Measurements from ENCODE around the gene RAB22A. TPM values are rescaled to one million over a fixed set of nuclear protein-coding genes. Genes with fewer than 3 reads are reported as not detected.

Gene RAB22A
- total RNA-seq, 2 donors from 2014 or later, result 17.5 to 22.0 TPM

GRCh38 chr20:58294497-58295455, 14.7 kb upstream of the RAB22A start:
- no peak for TF ChIP-seq CTCF (IDR thresholded peaks at IDR 0.05)
- Histone ChIP-seq H3K4me1 (no peaks in the 10 kb centered on the region), H3K9me3 (no peaks in the 10 kb centered on the region), H3K27ac (no peak overlapping the region), H3K27me3 (no peaks in the 10 kb centered on the region), H3K4me3 (no peak overlapping the region), H3K36me3 (no peaks in the 10 kb centered on the region), H3K9ac (ENCODE audit: low read depth in 2 of 2, low read length in 2 of 2) (no peak overlapping the region)
- no peak for DNase-seq
- intact Hi-C loops (cut with DNase I), result no loop called here

GRCh38 chr20:58296051-58296837, 13.3 kb upstream of the RAB22A start:
- Histone ChIP-seq H3K4me1 (no peaks in the 10 kb centered on the region), H3K4me3 (no peak overlapping the region), H3K27me3 (no peaks in the 10 kb centered on the region), H3K9me3 (no peaks in the 10 kb centered on the region), H3K9ac (ENCODE audit: low read depth in 2 of 2, low read length in 2 of 2) (no peak overlapping the region), H3K27ac (no peak overlapping the region), H3K36me3 (no peaks in the 10 kb centered on the region)
- intact Hi-C loops (cut with DNase I), result no loop called here
- DNase-seq, result no peak
- no peak for TF ChIP-seq CTCF (IDR thresholded peaks at IDR 0.05)

- TF ChIP-seq CTCF (IDR thresholded peaks at IDR 0.05), result no peak
- H3K4me1 ChIP-seq, result no peaks in the 10 kb centered on the region
- intact Hi-C loops (cut with DNase I), result no loop called here
- no peak for DNase-seq
- no peak overlapping the region for H3K27ac ChIP-seq
- H3K36me3 ChIP-seq, result no peaks in the 10 kb centered on the region
- no peak overlapping the region for H3K9ac ChIP-seq (ENCODE audit: low read depth in 2 of 2, low read length in 2 of 2)
- no peaks in the 10 kb centered on the region for H3K27me3 ChIP-seq
- H3K9me3 ChIP-seq, result no peaks in the 10 kb centered on the region
- H3K4me3 ChIP-seq, result no peak overlapping the region
Measured at GRCh38 chr20:58297394-58297793, 12.1 kb upstream of the RAB22A start.

GRCh38 chr20:58300321-58300720, 9.2 kb upstream of the RAB22A start:
- Histone ChIP-seq H3K4me1 (no peaks in the 10 kb centered on the region), H3K27ac (no peak overlapping the region), H3K9ac (ENCODE audit: low read depth in 2 of 2, low read length in 2 of 2) (no peak overlapping the region), H3K4me3 (no peak overlapping the region), H3K36me3 (no peaks in the 10 kb centered on the region), H3K27me3 (no peaks in the 10 kb centered on the region), H3K9me3 (no peaks in the 10 kb centered on the region)
- no peak for TF ChIP-seq CTCF (IDR thresholded peaks at IDR 0.05)
- intact Hi-C loops (cut with DNase I), result no loop called here
- DNase-seq, result no peak

GRCh38 chr20:58303547-58303946, 6.0 kb upstream of the RAB22A start:
- no peak for DNase-seq
- TF ChIP-seq CTCF (IDR thresholded peaks at IDR 0.05), result no peak
- Histone ChIP-seq H3K4me1 (peaks cover 10% of the 10 kb centered on the region), H3K36me3 (no peaks in the 10 kb centered on the region), H3K9me3 (no peaks in the 10 kb centered on the region), H3K27me3 (no peaks in the 10 kb centered on the region), H3K9ac (ENCODE audit: low read depth in 2 of 2, low read length in 2 of 2) (no peak overlapping the region), H3K4me3 (no peak overlapping the region), H3K27ac (no peak overlapping the region)
- intact Hi-C loops (cut with DNase I), result no loop called here
